ENCODE measurements around the gene ANKS1B. TPM values are rescaled to one million over a fixed set of nuclear protein-coding genes. Genes with fewer than 3 reads are reported as not detected.

Gene ANKS1B
- total RNA-seq, 1 experiment from 2014 or later: 0.54 TPM

- H3K79me2 ChIP-seq (ENCODE audit: insufficient read depth, low read length): no peaks in the 10 kb centered on the region
- intact Hi-C loops (cut with micrococcal nuclease): no loop called here
- POLR2A ChIA-PET: no interaction called here
- H3K27me3 ChIP-seq (ENCODE audit: insufficient read depth, low read length): peaks cover 45% of the 10 kb centered on the region
- H4K20me1 ChIP-seq (ENCODE audit: insufficient read depth): no peaks in the 10 kb centered on the region
- CTCF ChIA-PET: no interaction called here
- DNase-seq (ENCODE audit: low read depth, low spot score) (no peak), ATAC-seq (no peak)
- no peaks in the 10 kb centered on the region for H3K9me3 ChIP-seq (ENCODE audit: control insufficient read depth in 1 of 2, insufficient read depth in 1 of 2, low read depth in 1 of 2, low read length in 2 of 2)
- no peak for TF ChIP-seq POLR2A (IDR thresholded peaks at IDR 0.05; ENCODE audit: borderline replicate concordance, extremely low read depth, insufficient read depth, insufficient read length)
- no peak for TF ChIP-seq EZH2phosphoT487 (IDR thresholded peaks at IDR 0.05; ENCODE audit: borderline replicate concordance)
- TF ChIP-seq SP1 (IDR thresholded peaks at IDR 0.05; ENCODE audit: low read depth): no peak
- TF ChIP-seq ZNF274 (IDR thresholded peaks at IDR 0.05; ENCODE audit: low read depth, low read length): no peak
- TF ChIP-seq SRF (IDR thresholded peaks at IDR 0.05; ENCODE audit: low read depth): no peak
- no peak for TF ChIP-seq EZH2 (IDR thresholded peaks at IDR 0.05)
- TF ChIP-seq, protein P1, sequence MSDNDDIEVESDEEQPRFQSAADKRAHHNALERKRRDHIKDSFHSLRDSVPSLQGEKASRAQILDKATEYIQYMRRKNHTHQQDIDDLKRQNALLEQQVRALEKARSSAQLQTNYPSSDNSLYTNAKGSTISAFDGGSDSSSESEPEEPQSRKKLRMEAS (IDR thresholded peaks at IDR 0.05): no peak
- TF ChIP-seq, protein P2, sequence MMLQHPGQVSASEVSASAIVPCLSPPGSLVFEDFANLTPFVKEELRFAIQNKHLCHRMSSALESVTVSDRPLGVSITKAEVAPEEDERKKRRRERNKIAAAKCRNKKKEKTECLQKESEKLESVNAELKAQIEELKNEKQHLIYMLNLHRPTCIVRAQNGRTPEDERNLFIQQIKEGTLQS (IDR thresholded peaks at IDR 0.05): no peak
- no peak for TF ChIP-seq RAD21 (IDR thresholded peaks at IDR 0.05; ENCODE audit: low read depth)
- TF ChIP-seq ZFX (IDR thresholded peaks at IDR 0.05): no peak
- no peak for TF ChIP-seq REST (IDR thresholded peaks at IDR 0.05; ENCODE audit: low read depth)
- H3K9me2 ChIP-seq (ENCODE audit: insufficient read depth): no peaks in the 10 kb centered on the region
- H2AFZ ChIP-seq (ENCODE audit: low read depth, low read length, poor library complexity, severe bottlenecking): no peak overlapping the region
- BruUV-seq (replicated peaks): no TSS peak
- H3K9ac ChIP-seq (ENCODE audit: low read length): no peak overlapping the region
- H3K27ac ChIP-seq (ENCODE audit: low read depth, low read length): no peak overlapping the region
- H3K4me1 ChIP-seq (ENCODE audit: control insufficient read depth in 1 of 2, insufficient read depth in 2 of 2, low read length in 2 of 2): no peaks in the 10 kb centered on the region
- no peak overlapping the region for H3K4me3 ChIP-seq (replicated peaks in 1 of 2; ENCODE audit: low read depth in 1 of 2, low read length in 2 of 2)
- no peaks in the 10 kb centered on the region for H3K36me3 ChIP-seq (ENCODE audit: control insufficient read depth in 1 of 2, insufficient read depth in 2 of 2, low read length in 2 of 2)
- RAD21 ChIA-PET (ENCODE audit: low non-redundant PET in 1 of 2, low total read pairs in 2 of 2, uncharacterized antibody in 2 of 2, unreplicated experiment in 2 of 2): no interaction called here
- H3K4me2 ChIP-seq (ENCODE audit: low read length): no peak overlapping the region
Measured at GRCh38 chr12:98812225-98812624, 1172.5 kb downstream of the ANKS1B start.

Data from HCT116 (cell line).